Cardiac muscle cell (in vitro differentiated cells and primary cell): ENCODE results near the gene ESPN. TPM values are rescaled to one million over a fixed set of nuclear protein-coding genes. Genes with fewer than 3 reads are reported as not detected.

Source experiments
- DNase-seq, 2 donors: peaks; one replicate each; pipeline versions ENCODE4 v3.0.0 to v3.0.0-alpha.2; 2010 to 2017; ENCODE audit warnings: low read depth in 1 of 2, low spot score in 1 of 2
- H3K27ac ChIP-seq: fragments of 200-600 bp; sonication (generic); 2 replicates; pipeline ENCODE4 v1.5.1; 2016
- H3K27me3 ChIP-seq: fragments of 200-600 bp; sonication (generic); 2 replicates; pipeline ENCODE4 v1.6.0; 2016; ENCODE audit warnings: control low read depth
- H3K36me3 ChIP-seq: fragments of 200-600 bp; sonication (generic); 2 replicates; pipeline ENCODE4 v1.5.1; 2016; ENCODE audit warnings: control low read depth
- H3K4me1 ChIP-seq: fragments of 200-600 bp; sonication (generic); 2 replicates; pipeline ENCODE4 v1.8.1; 2017; ENCODE audit warnings: low read depth, mild to moderate bottlenecking, mixed run types
- H3K4me3 ChIP-seq: fragments of 200-600 bp; sonication (generic); 2 replicates; pipeline ENCODE4 v1.5.1; 2016; ENCODE audit warnings: mild to moderate bottlenecking
- H3K9me3 ChIP-seq: fragments of 200-600 bp; sonication (generic); 2 replicates; pipeline ENCODE4 v1.5.1; 2017; ENCODE audit warnings: low read depth, mild to moderate bottlenecking, control low read depth
- polyA plus RNA-seq: library from polyadenylated mRNA; unstranded; fragments of >200 nt; fragmentation: Nextera tagmentation; extraction: Ambion mirVana; gene quantifications from 2 replicates; pipeline ENCODE4 v1.2.1, GENCODE V29; 2016
- total RNA-seq: library from RNA; depleted of rRNA; stranded (reverse); fragments of >200 nt; gene quantifications from 2 replicates; pipeline ENCODE4 v1.2.3, GENCODE V29; 2016
- TF ChIP-seq, protein P1 (sequence below): IDR thresholded peaks from 2 replicates; pipeline ENCODE4 v1.5.1; 2012; ENCODE audit warnings: low read depth, mild to moderate bottlenecking, low read length

ESPN gene
- total and polyA plus RNA-seq, 2 experiments from 2014 or later = 8.0 to 18.1 TPM

DNA sequence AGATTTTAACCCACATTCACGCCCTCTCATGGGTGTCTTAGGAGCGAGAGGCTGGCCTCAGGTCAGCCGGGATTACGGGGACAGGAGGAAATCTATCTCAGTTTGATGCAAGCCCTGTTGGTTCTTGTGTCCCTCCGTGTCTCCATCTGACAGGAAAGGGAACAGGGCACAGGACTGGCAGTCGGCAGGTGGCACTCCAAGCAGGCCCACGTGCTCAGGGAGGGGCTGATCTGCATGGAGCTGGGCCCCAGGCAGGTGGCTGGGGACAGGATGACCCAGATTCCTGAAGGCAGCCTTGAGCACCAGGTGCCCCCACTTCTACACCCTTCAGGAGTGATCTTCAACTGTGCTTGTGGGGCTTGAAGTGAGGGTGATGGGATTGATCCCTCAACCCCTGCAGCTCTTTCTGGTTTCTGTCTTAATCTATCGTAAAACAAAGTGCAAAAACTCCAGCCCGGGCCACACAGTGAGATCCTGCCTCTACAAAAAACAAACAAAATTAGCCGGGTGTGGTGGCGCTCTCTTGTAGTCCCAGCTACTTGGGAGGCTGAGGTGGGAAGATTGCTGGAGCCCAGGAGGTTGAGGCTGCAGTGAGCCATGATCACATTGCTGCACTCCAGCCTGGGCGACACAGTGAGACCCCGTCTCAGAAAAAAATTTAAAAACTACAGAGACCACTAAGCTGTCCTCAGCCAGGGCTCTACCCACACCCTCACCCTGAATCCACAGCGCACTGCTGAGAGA lies 58.6 kb downstream of the ESPN start:
- peaks cover 30% of the 10 kb centered on the region for H3K27me3 ChIP-seq
- H3K4me3 ChIP-seq = no peak overlapping the region
- no peaks in the 10 kb centered on the region for H3K4me1 ChIP-seq
- no peaks in the 10 kb centered on the region for H3K9me3 ChIP-seq
- no peak overlapping the region for H3K27ac ChIP-seq
- H3K36me3 ChIP-seq = no peaks in the 10 kb centered on the region
- no peak for DNase-seq
- TF ChIP-seq, protein P1, sequence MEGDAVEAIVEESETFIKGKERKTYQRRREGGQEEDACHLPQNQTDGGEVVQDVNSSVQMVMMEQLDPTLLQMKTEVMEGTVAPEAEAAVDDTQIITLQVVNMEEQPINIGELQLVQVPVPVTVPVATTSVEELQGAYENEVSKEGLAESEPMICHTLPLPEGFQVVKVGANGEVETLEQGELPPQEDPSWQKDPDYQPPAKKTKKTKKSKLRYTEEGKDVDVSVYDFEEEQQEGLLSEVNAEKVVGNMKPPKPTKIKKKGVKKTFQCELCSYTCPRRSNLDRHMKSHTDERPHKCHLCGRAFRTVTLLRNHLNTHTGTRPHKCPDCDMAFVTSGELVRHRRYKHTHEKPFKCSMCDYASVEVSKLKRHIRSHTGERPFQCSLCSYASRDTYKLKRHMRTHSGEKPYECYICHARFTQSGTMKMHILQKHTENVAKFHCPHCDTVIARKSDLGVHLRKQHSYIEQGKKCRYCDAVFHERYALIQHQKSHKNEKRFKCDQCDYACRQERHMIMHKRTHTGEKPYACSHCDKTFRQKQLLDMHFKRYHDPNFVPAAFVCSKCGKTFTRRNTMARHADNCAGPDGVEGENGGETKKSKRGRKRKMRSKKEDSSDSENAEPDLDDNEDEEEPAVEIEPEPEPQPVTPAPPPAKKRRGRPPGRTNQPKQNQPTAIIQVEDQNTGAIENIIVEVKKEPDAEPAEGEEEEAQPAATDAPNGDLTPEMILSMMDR = no peak

DNA sequence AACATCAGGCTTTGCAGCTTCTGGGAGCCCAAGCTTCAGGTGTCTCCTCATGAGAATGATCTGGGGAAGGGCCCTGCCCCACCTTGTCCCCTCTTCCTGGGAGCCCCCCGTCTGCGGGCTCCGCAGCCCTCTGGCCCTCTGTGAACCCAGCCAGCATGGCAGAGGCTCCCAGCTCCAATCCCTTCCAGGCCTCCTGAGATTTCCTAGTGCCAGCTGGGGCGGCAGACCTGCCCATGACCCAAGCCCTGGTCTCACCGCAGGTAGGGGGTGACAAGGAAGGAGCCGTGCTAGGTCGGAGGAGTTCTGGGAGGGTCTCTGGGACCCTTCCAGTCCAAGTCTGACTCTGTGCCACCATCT lies 59.2 kb downstream of the ESPN start:
- Histone ChIP-seq H3K4me3 (no peak overlapping the region), H3K9me3 (no peaks in the 10 kb centered on the region), H3K27me3 (peaks cover 30% of the 10 kb centered on the region), H3K36me3 (no peaks in the 10 kb centered on the region), H3K4me1 (no peaks in the 10 kb centered on the region), H3K27ac (no peak overlapping the region)
- TF ChIP-seq, protein P1 = no peak
- no peak for DNase-seq

DNA sequence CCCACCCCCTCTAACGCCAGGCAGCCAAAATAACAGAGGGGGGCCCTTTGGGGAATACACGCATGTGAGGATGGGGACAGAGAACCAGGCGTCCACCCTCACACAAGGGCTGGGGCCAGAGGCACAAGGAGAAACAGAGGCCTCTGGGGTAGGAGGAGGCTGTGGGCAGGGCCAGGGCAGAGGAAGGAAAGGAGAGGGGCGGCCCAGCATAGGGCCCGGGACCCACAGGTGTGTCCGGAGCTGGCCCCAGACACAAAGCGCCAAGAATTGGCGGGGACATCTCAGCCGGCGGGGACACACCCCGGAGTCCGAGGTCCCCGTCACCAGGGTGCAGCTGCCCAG lies 60.2 kb downstream of the ESPN start:
- Histone ChIP-seq H3K9me3 (no peaks in the 10 kb centered on the region), H3K27me3 (peaks cover 30% of the 10 kb centered on the region), H3K4me1 (no peaks in the 10 kb centered on the region), H3K27ac (no peak overlapping the region), H3K4me3 (peak overlapping the region; percentile 32), H3K36me3 (no peaks in the 10 kb centered on the region)
- no peak for DNase-seq
- TF ChIP-seq, protein P1 = no peak

DNA sequence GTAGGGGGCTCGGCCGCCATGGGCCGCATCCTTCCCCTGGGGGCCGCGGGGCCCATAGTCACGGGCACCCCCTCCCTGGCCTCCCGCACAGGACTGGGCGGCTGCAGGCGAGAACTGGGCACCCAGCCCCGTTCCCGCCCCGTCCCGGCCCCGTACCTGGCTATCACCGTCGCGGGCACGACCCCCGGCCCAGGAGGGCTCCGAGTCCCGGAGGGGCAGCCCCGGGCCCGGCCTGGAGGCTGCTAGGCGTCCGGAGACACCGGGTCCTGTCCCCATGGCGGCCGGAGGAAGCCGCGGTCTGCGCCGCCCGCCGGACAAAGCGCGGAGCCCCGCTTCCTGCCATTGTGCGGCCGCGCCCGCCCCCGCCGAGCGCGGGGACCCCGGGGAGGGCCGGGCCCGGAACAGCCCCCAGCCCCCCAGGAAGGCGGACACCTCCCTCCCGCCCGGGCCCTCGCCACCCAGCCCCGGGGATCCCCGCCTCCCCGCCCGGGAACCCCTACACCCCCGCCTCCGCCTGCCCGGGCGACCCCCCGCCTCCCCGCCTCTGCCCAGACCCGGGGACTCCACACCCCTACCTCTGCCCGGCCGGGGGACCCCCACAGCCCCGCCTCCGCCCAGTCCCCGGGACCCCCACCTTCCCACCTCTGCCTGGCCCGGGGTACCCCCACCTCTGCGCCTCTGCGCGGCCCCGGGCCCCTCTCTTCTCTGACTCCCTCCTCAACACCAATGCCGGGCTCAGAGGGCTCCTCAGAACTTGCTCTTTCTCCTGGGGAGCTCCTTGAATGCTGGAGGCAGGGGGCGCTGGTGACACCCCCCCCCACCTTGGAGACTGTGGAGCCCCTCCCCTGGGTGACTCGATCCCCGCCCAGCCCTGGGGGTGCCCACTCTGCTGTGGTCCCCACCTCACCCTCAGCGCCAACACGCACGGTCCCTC lies 60.9 kb downstream of the ESPN start:
- no peaks in the 10 kb centered on the region for H3K36me3 ChIP-seq
- peak overlapping the region; percentile 32 for H3K4me3 ChIP-seq
- no peaks in the 10 kb centered on the region for H3K9me3 ChIP-seq
- DNase-seq = peak in 1 of 2 donors; percentile 41
- TF ChIP-seq, protein P1 = no peak
- H3K4me1 ChIP-seq = no peaks in the 10 kb centered on the region
- H3K27me3 ChIP-seq = peaks cover 30% of the 10 kb centered on the region
- H3K27ac ChIP-seq = no peak overlapping the region

DNA sequence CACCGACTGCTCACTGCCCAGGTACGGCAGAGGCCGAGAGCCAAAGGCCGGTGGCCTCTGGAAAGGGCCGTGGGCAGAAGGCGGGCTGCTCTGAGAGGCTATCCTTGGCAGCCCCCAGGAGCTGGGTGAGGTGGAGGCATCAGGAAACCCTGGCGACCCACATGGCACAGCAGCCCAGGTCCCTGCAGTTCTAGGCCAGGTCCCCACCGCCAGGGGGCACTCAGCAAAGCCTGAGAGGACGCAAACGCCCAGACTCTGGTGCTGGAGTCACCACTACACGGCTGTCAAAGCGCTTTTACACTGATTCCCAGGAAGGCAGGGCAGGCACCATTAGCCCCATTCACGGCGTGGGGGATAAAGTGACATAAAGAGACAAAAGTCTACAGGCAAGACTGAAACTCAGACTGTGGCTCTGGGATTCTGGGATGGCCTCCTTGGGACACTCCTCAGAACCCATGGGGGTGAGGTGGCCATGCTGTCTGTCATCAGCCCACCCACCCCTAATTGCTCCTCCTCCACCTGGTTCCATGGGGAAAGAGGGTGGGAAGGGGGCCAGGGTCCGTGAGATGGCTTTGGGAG lies 61.9 kb downstream of the ESPN start:
- no peaks in the 10 kb centered on the region for H3K36me3 ChIP-seq
- H3K4me1 ChIP-seq = no peaks in the 10 kb centered on the region
- peak; percentile 85 to 93 for DNase-seq
- no peak overlapping the region for H3K4me3 ChIP-seq
- peaks cover 30% of the 10 kb centered on the region for H3K27me3 ChIP-seq
- TF ChIP-seq, protein P1 = peak; percentile 96
- H3K27ac ChIP-seq = no peak overlapping the region
- H3K9me3 ChIP-seq = no peaks in the 10 kb centered on the region
